Measurements from ENCODE around the gene ITGB7. TPM values are rescaled to one million over a fixed set of nuclear protein-coding genes. Genes with fewer than 3 reads are reported as not detected.

The ITGB7 gene
- total and polyA plus RNA-seq, 9 donors = 0.27 to 1.4 (median 0.80) TPM

DNA sequence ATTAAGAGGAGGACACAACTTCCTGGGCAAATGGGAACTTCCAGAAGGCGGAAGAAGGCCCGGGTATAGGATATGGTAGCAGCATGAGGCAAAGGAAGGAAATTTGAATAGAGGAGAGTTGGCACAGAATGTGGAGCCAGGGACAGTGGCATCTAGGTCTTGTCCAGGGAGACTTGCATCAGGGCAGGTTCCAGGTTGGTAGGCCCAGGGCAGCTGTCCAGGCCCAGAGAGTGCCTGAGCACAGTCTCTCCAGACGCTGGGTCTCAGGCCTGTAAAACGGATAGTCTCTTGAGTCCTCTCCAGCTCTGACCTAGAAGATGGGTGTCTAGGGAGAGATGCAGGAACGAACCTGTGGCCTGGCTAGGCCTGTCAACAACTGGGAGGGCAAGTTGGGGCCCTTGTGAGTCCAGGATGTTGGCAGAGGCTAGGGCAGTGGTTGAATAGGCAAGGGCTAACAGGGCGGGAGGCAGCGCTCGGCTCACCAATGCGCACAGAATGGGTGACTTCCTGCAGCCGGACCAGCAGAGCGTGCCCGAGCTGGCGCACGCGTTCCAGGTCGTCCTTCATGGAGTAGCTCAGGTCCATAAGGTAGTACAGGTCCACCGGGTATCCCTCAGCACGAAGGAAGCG lies 9.9 kb downstream of the ITGB7 start:
- DNase-seq = peak; percentile 10
- Histone ChIP-seq H3K27me3 (ENCODE audit: control insufficient read depth, insufficient read depth, low read length) (peaks cover 16% of the 10 kb centered on the region), H3K9me3 (replicated peaks; ENCODE audit: control insufficient read depth, low read depth, low read length) (no peaks in the 10 kb centered on the region), H3K4me3 (ENCODE audit: low read length) (no peak overlapping the region), H3K36me3 (ENCODE audit: control insufficient read depth, insufficient read depth, low read length) (peaks cover 3% of the 10 kb centered on the region), H3K4me1 (ENCODE audit: control insufficient read depth, insufficient read depth, low read length) (peaks cover 8% of the 10 kb centered on the region), H3K27ac (ENCODE audit: low read length) (no peak overlapping the region)
- 70% methylated on average over 19 of the region's 19 CpGs for WGBS (ENCODE audit: insufficient coverage)

- H3K9me3 ChIP-seq (replicated peaks; ENCODE audit: control insufficient read depth, low read depth, low read length) = no peaks in the 10 kb centered on the region
- peaks cover 8% of the 10 kb centered on the region for H3K4me1 ChIP-seq (ENCODE audit: control insufficient read depth, insufficient read depth, low read length)
- peaks cover 6% of the 10 kb centered on the region for H3K36me3 ChIP-seq (ENCODE audit: control insufficient read depth, insufficient read depth, low read length)
- H3K4me3 ChIP-seq (ENCODE audit: low read length) = no peak overlapping the region
- peaks cover 16% of the 10 kb centered on the region for H3K27me3 ChIP-seq (ENCODE audit: control insufficient read depth, insufficient read depth, low read length)
- no peak for DNase-seq
- H3K27ac ChIP-seq (ENCODE audit: low read length) = no peak overlapping the region
- WGBS (ENCODE audit: insufficient coverage) = 84% methylated on average over 14 of the region's 14 CpGs
These were observed 10.6 kb downstream of the ITGB7 start for GRCh38 chr12:53196486-53196885.

DNA sequence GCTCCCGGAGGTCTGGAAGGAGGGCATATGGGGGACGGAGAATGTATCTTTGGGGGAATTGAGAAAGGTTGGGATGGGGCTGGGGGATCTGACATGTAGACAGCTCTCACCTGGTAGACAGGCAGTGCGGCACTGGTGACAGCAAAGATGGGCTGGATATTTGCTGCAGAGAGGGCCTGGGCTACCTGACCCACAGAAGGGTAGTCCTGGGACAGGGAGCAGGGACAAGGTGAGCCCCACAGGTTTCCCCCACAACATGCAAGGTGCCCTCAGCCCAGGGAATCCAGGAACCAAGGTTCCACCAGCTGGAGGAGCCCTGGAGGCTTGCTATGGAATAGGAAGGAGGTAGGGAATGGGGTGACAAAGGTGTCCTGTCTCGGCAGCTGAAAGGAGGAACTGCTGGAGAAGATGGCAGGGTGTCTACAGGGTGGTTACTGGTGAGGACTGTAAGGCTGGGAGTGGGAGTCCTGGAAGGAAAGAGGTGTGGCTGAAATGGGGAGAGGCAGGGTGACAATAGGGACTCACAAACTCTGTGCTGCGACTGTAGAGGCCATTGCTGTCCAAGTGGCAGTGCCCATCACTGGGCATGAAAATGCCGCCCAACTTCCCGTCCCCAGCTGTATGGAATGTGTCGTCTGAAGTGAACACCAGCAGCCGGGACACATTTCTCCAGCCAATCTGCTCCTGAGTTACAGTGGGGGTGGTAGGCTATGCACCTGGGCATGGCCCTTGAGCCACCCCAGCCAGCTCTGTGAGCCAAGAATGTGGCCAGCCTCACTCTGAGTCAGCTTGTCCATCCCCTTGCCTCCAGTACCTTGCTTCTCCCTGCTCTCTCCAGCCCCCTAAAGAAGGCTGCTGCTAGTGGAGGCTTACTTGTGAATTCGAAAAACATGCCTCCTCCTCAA lies 11.3 kb downstream of the ITGB7 start:
- H3K36me3 ChIP-seq (ENCODE audit: control insufficient read depth, insufficient read depth, low read length) = peaks cover 13% of the 10 kb centered on the region

DNA sequence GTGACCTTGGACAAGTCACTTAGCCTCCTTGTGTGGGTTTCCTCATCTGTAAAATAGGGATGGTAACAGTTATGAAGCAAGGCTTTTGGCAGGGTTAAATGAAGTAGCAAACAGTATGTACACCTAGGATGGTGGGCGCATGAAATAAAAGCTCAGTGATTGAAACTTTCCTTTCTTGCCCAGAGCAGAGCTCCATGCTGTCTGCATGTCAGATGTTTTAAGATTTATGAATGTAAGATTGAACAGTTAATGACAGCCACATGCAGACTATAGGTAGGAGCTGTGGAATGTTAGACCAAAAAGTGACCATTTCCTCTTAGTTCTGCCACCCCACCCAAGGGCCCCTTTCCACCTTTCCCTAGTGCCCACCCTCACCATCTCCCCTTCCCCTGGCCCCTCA lies 12.1 kb downstream of the ITGB7 start:
- DNase-seq = peak; percentile 2
- WGBS (ENCODE audit: insufficient coverage) = 50% methylated on average over 1 of the region's 1 CpG

More for the DNA sequence above, 11.3 kb downstream of the ITGB7 start:
- Histone ChIP-seq H3K4me3 (ENCODE audit: low read length) (no peak overlapping the region), H3K27ac (ENCODE audit: low read length) (no peak overlapping the region), H3K27me3 (ENCODE audit: control insufficient read depth, insufficient read depth, low read length) (peaks cover 16% of the 10 kb centered on the region), H3K4me1 (ENCODE audit: control insufficient read depth, insufficient read depth, low read length) (peaks cover 8% of the 10 kb centered on the region), H3K9me3 (replicated peaks; ENCODE audit: control insufficient read depth, low read depth, low read length) (no peaks in the 10 kb centered on the region)
- DNase-seq = no peak
- WGBS (ENCODE audit: insufficient coverage) = 84% methylated on average over 8 of the region's 10 CpGs

DNA sequence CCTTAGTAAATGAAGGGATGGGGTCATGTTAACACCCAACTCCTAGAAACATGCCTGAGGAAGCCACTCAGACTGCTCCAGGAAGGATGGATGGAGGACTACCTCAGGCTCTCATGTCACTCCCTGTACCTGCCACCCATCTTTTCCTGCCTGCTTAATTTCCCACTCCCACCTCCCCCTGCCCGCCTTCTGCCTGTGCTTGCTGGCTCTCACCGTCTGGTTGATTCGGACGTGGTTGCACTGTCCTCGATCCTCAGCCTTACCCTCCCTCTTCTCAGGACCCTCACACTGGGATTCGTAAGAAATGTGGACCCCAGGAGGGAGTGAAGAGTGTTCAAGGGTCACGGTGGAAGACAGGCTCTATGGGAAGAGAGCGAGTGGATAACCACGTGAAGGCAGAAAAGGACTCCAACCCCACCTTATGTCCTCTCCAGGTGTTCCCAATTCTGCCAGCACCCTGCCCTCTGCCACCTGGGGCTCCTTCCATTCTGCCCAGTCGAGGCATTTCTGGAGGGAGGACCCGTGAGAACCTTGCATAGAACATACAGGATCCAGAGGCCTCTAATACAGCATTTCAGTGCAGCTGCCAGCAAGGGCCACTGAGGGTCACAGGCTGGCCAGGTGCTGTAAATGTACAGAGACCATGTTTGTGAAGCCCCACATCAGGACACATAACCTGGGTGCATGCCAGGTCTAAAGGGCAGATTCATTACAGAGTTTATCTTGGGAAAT lies 12.9 kb downstream of the ITGB7 start:
- no peak for DNase-seq
- Histone ChIP-seq H3K36me3 (ENCODE audit: control insufficient read depth, insufficient read depth, low read length) (peaks cover 14% of the 10 kb centered on the region), H3K4me1 (ENCODE audit: control insufficient read depth, insufficient read depth, low read length) (peaks cover 8% of the 10 kb centered on the region), H3K9me3 (replicated peaks; ENCODE audit: control insufficient read depth, low read depth, low read length) (no peaks in the 10 kb centered on the region), H3K27me3 (ENCODE audit: control insufficient read depth, insufficient read depth, low read length) (peaks cover 16% of the 10 kb centered on the region), H3K4me3 (ENCODE audit: low read length) (no peak overlapping the region), H3K27ac (ENCODE audit: low read length) (no peak overlapping the region)
- 68% methylated on average over 3 of the region's 11 CpGs for WGBS (ENCODE audit: insufficient coverage)

More for the DNA sequence above, 12.1 kb downstream of the ITGB7 start:
- Histone ChIP-seq H3K27ac (ENCODE audit: low read length) (no peak overlapping the region), H3K27me3 (ENCODE audit: control insufficient read depth, insufficient read depth, low read length) (peaks cover 16% of the 10 kb centered on the region), H3K9me3 (replicated peaks; ENCODE audit: control insufficient read depth, low read depth, low read length) (no peaks in the 10 kb centered on the region), H3K36me3 (ENCODE audit: control insufficient read depth, insufficient read depth, low read length) (peaks cover 14% of the 10 kb centered on the region), H3K4me1 (ENCODE audit: control insufficient read depth, insufficient read depth, low read length) (peaks cover 8% of the 10 kb centered on the region), H3K4me3 (ENCODE audit: low read length) (no peak overlapping the region)

GRCh38 chr12:53193040-53193439 lies 14.0 kb downstream of the ITGB7 start:
- H3K4me1 ChIP-seq (ENCODE audit: control insufficient read depth, insufficient read depth, low read length) = peaks cover 7% of the 10 kb centered on the region
- peaks cover 10% of the 10 kb centered on the region for H3K27me3 ChIP-seq (ENCODE audit: control insufficient read depth, insufficient read depth, low read length)
- WGBS (ENCODE audit: insufficient coverage) = 96% methylated on average over 7 of the region's 9 CpGs

GRCh38 chr12:53192531-53193021 lies 14.5 kb downstream of the ITGB7 start:
- H3K27ac ChIP-seq (ENCODE audit: low read length) = no peak overlapping the region
- 94% methylated on average over 14 of the region's 14 CpGs for WGBS (ENCODE audit: insufficient coverage)
- peaks cover 6% of the 10 kb centered on the region for H3K27me3 ChIP-seq (ENCODE audit: control insufficient read depth, insufficient read depth, low read length)
- H3K4me3 ChIP-seq (ENCODE audit: low read length) = no peak overlapping the region
- peaks cover 3% of the 10 kb centered on the region for H3K4me1 ChIP-seq (ENCODE audit: control insufficient read depth, insufficient read depth, low read length)
- H3K36me3 ChIP-seq (ENCODE audit: control insufficient read depth, insufficient read depth, low read length) = peaks cover 29% of the 10 kb centered on the region
- no peak for DNase-seq
- no peaks in the 10 kb centered on the region for H3K9me3 ChIP-seq (replicated peaks; ENCODE audit: control insufficient read depth, low read depth, low read length)

More at GRCh38 chr12:53193040-53193439, 14.0 kb downstream of the ITGB7 start:
- no peak overlapping the region for H3K4me3 ChIP-seq (ENCODE audit: low read length)
- H3K9me3 ChIP-seq (replicated peaks; ENCODE audit: control insufficient read depth, low read depth, low read length) = no peaks in the 10 kb centered on the region
- peaks cover 25% of the 10 kb centered on the region for H3K36me3 ChIP-seq (ENCODE audit: control insufficient read depth, insufficient read depth, low read length)
- no peak overlapping the region for H3K27ac ChIP-seq (ENCODE audit: low read length)
- DNase-seq = no peak

GRCh38 chr12:53191885-53192530 lies 15.0 kb downstream of the ITGB7 start:
- 88% methylated on average over 14 of the region's 14 CpGs for WGBS (ENCODE audit: insufficient coverage)
- H3K4me3 ChIP-seq (ENCODE audit: low read length) = no peak overlapping the region
- no peak overlapping the region for H3K27ac ChIP-seq (ENCODE audit: low read length)
- H3K4me1 ChIP-seq (ENCODE audit: control insufficient read depth, insufficient read depth, low read length) = no peaks in the 10 kb centered on the region
- peaks cover 2% of the 10 kb centered on the region for H3K27me3 ChIP-seq (ENCODE audit: control insufficient read depth, insufficient read depth, low read length)
- H3K36me3 ChIP-seq (ENCODE audit: control insufficient read depth, insufficient read depth, low read length) = peaks cover 35% of the 10 kb centered on the region
- no peak for DNase-seq
- no peaks in the 10 kb centered on the region for H3K9me3 ChIP-seq (replicated peaks; ENCODE audit: control insufficient read depth, low read depth, low read length)

- WGBS (ENCODE audit: insufficient coverage) = 72% methylated on average over 5 of the region's 11 CpGs
These were observed 15.8 kb downstream of the ITGB7 start for GRCh38 chr12:53191096-53191884.

More at GRCh38 chr12:53191096-53191884, 15.8 kb downstream of the ITGB7 start:
- no peak overlapping the region for H3K27ac ChIP-seq (ENCODE audit: low read length)
- no peaks in the 10 kb centered on the region for H3K4me1 ChIP-seq (ENCODE audit: control insufficient read depth, insufficient read depth, low read length)
- peaks cover 42% of the 10 kb centered on the region for H3K36me3 ChIP-seq (ENCODE audit: control insufficient read depth, insufficient read depth, low read length)
- peaks cover 2% of the 10 kb centered on the region for H3K27me3 ChIP-seq (ENCODE audit: control insufficient read depth, insufficient read depth, low read length)
- DNase-seq = no peak
- H3K4me3 ChIP-seq (ENCODE audit: low read length) = no peak overlapping the region
- H3K9me3 ChIP-seq (replicated peaks; ENCODE audit: control insufficient read depth, low read depth, low read length) = no peaks in the 10 kb centered on the region
